Activated CD8-positive, alpha-beta memory T cell treated with anti-CD3 and anti-CD28 coated beads, Interleukin-2, amount 50 U/mL, for 24 hours (primary cell): ENCODE measurements around the gene FXYD6.

ENCODE experiments used
- DNase-seq: peaks from one replicate; pipeline ENCODE4 v3.0.0-alpha.2; 2020; ENCODE audit errors: extremely low read depth

The FXYD6 gene

GRCh38 chr11:117910941-117911655 is 34.6 kb upstream of the FXYD6 start:
- no peak for DNase-seq

- no peak for DNase-seq
Observed at GRCh38 chr11:117910525-117910924, 34.1 kb upstream of the FXYD6 start.

DNA sequence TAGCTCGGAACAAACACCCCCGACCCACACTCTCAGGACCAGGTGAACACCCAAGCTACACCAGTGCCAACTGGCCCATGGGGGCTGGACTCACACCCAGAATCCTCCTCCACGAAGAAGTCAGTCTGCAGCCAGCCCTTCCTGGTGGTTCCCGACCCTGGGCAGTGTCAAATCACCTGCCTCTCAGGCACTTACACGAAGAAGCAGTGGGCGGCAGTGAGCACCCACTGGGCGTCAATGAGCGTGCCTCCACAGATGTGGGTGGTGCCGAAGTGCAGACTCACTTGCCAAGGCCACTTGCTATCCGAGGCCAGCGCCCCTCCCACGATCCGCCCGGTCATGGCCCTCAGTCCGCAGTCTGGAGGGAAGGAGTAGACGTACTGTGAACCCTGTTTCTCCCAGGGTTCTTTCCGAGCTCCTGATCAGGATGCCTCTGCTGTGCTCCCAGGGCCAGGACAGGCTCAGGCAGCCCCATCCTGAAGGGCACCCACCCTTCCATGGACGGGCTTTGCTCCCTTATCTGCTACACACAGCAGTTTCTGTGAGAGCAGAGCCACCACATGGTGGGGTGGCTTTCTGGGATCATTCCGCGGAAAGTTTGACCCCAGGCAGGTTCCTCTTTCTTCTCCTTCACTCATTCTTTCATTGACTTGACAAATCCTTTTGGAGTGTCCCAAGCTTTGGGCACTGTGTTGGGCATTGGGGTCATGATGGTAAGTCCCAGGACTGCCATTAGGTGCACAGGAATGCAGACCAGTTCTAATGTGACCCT is 33.3 kb upstream of the FXYD6 start:
- no peak for DNase-seq

GRCh38 chr11:117908959-117909610 is 32.6 kb upstream of the FXYD6 start:
- DNase-seq: no peak

DNA sequence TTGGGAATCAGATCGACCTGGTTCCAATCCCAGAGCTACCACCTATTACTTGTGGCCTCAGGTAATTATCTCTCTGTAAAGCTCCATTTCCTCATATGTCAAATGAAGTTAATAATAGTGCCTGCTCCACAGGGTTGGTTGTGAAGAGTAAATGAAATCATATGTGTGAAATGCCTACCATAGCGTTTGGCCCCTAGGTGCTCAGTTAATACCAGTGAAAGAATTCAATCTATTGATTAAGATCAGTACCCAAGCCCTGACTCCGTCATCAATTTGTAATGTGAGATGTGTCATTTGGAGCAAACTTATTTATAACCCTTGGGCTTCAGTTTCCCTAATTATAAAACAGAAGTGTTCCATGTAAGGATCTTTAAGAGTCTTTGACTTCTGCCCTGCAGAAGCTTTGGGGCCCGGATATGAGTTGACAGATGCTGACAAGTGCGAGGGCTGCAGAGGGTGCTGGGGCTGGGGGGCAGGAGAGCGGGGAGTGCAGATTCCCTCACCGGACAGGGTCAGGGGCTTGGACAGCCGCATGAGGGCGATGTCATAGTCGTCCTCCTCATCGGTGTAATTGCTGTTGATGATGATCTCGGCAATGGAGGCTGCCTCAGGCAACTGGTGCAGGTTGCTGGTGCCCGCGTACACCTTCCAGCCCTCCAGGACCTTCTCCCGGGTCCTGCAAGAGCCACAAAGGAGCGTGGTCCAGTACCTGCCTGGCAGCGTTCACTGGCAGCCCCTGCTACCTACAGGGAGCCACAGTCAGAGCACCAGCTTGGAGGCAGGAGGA is 31.8 kb upstream of the FXYD6 start:
- DNase-seq: no peak

- DNase-seq: peak; percentile 43
Observed at GRCh38 chr11:117907276-117908108, 31.0 kb upstream of the FXYD6 start.

DNA sequence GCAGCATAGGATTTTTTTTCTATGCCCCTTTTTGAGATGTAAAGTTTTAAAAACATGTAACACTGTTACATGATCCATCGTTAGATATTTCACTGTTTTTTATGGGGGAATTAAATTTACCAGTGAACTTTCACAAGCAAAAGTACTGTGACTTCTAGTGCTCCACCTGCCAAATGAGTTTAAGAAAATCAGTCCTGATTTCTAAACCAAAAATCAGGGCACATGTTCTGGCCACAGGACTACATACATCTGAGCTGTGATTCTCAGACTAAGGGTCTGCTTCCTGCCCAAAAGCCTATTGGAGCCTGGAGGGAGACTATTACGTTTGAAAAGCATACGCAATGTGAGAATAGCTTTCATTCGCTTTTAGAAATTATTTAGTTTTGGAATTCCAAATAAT is 30.3 kb upstream of the FXYD6 start:
- no peak for DNase-seq

- no peak for DNase-seq
Observed at GRCh38 chr11:117906126-117906525, 29.7 kb upstream of the FXYD6 start.

GRCh38 chr11:117905524-117905923 is 29.1 kb upstream of the FXYD6 start:
- no peak for DNase-seq

DNA sequence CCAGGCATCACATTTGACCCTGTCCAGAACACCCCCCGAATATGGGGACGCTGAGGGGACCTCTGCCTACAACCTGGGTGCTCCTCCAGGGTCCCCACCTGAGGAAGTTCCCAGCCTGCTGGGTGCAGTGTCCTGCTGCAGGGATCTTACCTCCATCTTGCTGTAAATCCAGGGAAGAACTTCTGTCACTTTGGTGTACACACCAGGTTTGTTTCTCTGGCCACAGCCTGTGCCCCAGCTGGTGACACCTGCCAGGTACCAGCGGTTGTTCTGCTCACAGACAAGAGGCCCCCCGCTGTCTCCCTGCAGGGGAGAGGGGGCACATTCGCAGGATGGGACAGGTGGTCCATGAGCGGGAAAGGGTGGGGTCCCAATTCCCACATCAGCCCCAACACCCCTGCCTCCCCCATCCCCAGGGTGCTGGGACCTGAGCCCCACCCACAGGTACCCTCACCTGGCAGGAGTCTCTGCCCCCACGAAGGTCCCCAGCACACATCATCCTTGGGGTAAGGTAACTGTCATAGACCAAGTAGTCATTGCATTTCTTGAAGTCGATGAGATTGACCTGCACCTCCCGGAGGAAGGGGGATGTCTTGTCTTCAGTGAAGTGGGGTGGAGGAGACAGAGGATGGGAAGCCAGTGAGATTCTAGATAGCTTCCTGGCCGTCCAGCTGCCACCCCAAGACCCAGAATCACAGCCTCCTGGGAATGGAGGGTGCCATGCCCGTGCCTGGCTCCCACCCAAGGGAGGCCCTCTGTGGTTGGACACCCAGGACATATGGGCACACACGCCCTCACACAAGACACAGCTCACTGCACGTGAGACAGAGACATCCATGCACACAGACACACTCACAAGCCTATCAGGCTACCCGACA is 27.3 kb upstream of the FXYD6 start:
- no peak for DNase-seq

GRCh38 chr11:117902001-117902845 is 25.8 kb upstream of the FXYD6 start:
- no peak for DNase-seq

DNA sequence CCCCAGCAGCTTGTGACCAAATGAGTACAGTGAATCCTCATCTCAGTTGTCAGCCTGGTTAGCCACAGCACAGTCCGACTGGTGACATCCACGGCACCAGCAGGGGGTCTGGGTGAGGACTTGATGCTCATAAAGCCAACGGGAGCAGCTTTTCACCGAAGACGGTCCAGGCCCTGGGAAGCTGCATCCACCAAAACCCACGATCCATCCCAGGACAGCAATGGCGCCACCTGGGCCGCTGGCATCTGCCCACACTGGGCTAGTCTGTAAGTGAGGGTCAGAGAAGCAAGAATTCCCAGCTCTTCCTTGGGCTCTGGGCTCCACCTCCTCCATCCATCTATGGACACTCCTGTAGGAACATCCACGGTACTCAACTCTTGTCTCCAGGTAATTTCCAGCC is 25.1 kb upstream of the FXYD6 start:
- no peak for DNase-seq

DNA sequence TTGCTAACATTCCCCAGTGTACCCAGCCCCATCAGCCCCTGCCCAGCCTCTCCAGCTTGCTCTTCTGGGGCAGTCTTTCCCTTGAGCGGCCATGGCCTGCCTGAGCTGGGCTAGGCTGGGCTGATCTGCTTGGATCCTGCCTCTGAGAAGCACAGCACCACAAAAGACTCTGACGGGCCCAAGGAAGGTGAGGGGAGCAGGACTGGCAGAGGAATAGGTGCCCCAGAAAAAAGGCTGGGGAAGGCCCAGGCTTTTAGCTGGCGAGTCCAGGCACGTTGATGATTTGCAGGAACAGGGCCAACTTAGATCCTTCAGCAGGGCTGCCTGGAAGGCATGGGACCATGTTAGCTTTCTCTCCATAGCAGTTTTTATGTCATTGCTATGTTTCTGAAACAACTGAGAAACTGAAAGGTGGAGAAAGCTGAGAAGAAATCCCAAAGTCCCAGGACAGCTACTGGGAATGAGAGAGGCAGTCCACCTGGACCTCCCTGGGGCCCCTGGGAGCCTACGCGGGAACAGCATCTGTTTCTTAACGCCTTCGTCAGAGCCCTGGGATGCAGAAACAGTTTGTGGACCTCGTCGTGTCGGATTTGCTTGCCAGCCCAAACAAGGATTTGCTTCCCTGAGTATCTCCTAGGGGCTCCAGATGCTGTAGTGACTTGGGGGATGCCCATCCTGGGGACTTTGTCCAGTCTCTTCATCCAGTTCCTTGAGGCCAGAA is 24.4 kb upstream of the FXYD6 start:
- DNase-seq: no peak

DNA sequence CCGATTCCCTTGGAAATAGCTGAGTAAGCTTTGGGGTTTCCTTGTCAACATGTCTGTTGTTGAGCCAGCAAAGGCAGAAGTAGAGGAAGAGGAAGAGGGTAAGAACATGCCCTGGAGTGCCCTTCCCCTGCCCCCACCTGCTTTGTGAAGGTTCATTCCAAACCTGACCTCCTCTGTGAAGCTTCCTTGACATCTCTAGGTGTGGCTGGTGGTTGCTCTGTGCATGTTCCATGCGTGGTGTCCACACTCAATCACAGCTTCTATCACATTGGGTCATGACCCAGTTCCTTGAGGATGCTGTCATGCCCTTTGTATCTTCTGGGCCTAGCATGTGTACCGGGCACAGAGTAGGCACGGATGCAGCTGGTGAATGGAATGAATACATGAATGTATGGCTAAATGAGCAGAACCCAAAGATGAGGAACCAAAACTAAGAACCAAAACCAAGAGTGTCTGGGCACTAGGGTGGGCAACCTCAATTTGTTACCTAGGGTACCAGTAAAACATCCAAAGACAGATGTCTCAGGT is 23.7 kb upstream of the FXYD6 start:
- no peak for DNase-seq

GRCh38 chr11:117898059-117898458 is 21.6 kb upstream of the FXYD6 start:
- no peak for DNase-seq

GRCh38 chr11:117892651-117893050 is 16.2 kb upstream of the FXYD6 start:
- no peak for DNase-seq

GRCh38 chr11:117891362-117891761 is 14.9 kb upstream of the FXYD6 start:
- DNase-seq: no peak

DNA sequence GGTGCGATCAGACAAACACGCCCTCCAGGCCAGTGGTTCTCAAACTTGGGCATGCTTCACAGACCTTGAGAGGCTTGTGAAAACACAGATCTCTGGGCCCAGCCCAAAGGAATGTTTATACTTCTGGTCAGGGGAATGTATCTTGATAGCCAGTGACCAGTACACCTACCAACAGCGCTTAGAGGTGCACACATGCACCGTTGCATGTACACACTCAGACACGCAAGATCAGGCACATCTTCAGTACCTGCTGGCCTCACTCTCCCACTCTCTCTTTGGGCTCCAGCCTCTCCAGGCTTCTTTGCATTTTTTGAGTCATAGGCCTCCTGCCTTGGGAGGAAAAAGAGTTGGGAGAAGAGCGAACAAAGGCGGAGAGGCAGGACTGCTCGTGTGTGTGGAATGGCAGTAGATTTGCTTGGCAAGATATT is 11.7 kb upstream of the FXYD6 start:
- no peak for DNase-seq
